Measurements from ENCODE around the gene KCNE4. TPM values are rescaled to one million over a fixed set of nuclear protein-coding genes. Genes with fewer than 3 reads are reported as not detected.

The KCNE4 gene
- total RNA-seq, 4 donors from 2014 or later: 8.2 to 12.2 (median 8.7) TPM

DNA sequence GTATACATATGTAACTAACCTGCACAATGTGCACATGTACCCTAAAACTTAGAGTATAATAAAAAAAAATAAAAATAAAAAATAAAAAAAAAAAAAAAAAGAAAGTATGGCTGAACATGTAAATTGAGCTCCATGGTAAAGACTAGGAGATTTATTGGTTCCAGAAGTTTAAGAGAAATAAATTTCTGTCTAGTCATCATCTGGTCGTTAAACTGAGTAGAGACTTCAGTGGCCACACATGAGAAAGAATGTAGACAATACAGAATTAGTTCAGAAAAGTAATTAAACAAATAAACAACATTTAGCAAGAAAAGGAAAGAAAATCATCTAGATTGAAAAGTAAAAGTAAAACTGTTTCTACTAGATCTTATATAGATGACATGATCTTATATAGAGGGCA, 12.4 kb upstream of the KCNE4 start:
- peaks cover 0 to 6% (median 0%) of the 10 kb centered on the region in 4 donors for H3K4me1 ChIP-seq
- no peak for DNase-seq (ENCODE audit: low spot score in 2 of 2)
- no peak overlapping the region for H3K27ac ChIP-seq
- H3K27me3 ChIP-seq: no peaks in the 10 kb centered on the region
- no peak overlapping the region for H3K4me3 ChIP-seq
- no peaks in the 10 kb centered on the region for H3K9me3 ChIP-seq
- no peak for TF ChIP-seq EP300 (IDR thresholded peaks at IDR 0.05)
- TF ChIP-seq POLR2A (IDR thresholded peaks at IDR 0.05): no peak
- TF ChIP-seq, protein P1, sequence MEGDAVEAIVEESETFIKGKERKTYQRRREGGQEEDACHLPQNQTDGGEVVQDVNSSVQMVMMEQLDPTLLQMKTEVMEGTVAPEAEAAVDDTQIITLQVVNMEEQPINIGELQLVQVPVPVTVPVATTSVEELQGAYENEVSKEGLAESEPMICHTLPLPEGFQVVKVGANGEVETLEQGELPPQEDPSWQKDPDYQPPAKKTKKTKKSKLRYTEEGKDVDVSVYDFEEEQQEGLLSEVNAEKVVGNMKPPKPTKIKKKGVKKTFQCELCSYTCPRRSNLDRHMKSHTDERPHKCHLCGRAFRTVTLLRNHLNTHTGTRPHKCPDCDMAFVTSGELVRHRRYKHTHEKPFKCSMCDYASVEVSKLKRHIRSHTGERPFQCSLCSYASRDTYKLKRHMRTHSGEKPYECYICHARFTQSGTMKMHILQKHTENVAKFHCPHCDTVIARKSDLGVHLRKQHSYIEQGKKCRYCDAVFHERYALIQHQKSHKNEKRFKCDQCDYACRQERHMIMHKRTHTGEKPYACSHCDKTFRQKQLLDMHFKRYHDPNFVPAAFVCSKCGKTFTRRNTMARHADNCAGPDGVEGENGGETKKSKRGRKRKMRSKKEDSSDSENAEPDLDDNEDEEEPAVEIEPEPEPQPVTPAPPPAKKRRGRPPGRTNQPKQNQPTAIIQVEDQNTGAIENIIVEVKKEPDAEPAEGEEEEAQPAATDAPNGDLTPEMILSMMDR (IDR thresholded peaks at IDR 0.05): no peak
- 40 to 46% methylated on average over 1 of the region's 1 CpG for WGBS, 2 donors
- H3K36me3 ChIP-seq: no peaks in the 10 kb centered on the region

DNA sequence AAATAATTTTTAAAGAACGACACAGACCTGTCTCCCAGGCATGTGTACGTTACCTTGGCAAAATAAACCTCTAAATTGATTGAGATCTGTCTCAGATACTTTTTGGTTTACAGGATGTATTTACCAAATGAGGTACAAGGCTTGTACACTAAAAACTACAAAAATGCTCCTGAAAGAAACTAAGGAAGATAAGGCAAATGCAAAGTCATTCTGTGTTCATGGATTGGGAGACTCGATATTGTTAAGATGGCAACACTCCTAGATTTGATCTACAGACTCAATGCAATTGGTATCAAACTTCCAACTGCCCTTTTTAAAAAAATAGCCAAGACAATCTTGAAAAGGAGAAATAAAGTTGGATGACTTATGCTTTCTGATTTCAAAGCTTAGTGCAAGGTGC, 11.5 kb upstream of the KCNE4 start:
- Histone ChIP-seq H3K27me3 (no peaks in the 10 kb centered on the region), H3K4me1 (peaks cover 0 to 6% (median 0%) of the 10 kb centered on the region in 4 donors), H3K4me3 (no peak overlapping the region), H3K9me3 (no peaks in the 10 kb centered on the region), H3K27ac (no peak overlapping the region), H3K36me3 (no peaks in the 10 kb centered on the region)
- DNase-seq (ENCODE audit: low spot score in 2 of 2): no peak
- TF ChIP-seq EP300 (IDR thresholded peaks at IDR 0.05) (no peak), POLR2A (IDR thresholded peaks at IDR 0.05) (no peak)
- TF ChIP-seq, protein P1 (IDR thresholded peaks at IDR 0.05): no peak
- WGBS, 2 donors: 94 to 96% methylated on average over 3 of the region's 3 CpGs

DNA sequence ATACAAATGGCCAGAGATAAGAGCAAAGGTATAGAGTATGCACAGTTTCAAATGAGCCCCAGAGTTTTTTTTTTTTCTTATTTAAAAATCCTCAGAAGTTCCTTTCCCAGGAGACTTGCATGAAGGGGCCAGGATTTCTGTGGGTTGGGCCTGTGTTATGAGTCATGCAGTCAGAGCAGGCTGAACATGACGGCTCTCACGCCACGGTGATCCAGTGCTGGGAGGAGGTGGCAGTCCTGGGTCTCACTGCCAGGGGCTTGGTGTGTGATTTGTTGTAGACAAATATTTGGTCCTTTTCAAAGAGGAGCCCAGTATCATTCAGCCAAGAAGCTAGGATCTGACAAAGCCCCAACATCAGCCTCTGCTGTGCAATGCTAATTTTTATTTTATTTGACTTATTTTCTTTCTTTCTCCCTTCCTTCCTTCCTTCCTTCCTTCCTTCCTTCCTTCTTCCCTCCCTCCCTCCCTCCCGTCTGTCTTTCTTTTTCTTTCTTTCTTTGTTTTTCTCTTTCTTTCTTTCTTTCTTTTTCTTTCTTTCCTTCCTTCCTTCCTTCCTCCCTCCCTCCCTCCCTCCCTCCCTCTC, 10.4 kb upstream of the KCNE4 start:
- Histone ChIP-seq H3K4me3 (no peak overlapping the region), H3K27ac (peak overlapping the region in 3 of 4 donors; percentile 35 to 71 (median 68)), H3K9me3 (no peaks in the 10 kb centered on the region), H3K4me1 (peaks cover 0 to 6% (median 0%) of the 10 kb centered on the region in 4 donors), H3K27me3 (no peaks in the 10 kb centered on the region), H3K36me3 (no peaks in the 10 kb centered on the region)
- whole genome bisulfite sequencing, 2 donors: 12 to 13% methylated on average over 4 of the region's 4 CpGs
- TF ChIP-seq, protein P1 (IDR thresholded peaks at IDR 0.05): no peak
- TF ChIP-seq POLR2A (IDR thresholded peaks at IDR 0.05): no peak
- TF ChIP-seq EP300 (IDR thresholded peaks at IDR 0.05): no peak
- peak; percentile 54 to 62 for DNase-seq (ENCODE audit: low spot score in 2 of 2)

DNA sequence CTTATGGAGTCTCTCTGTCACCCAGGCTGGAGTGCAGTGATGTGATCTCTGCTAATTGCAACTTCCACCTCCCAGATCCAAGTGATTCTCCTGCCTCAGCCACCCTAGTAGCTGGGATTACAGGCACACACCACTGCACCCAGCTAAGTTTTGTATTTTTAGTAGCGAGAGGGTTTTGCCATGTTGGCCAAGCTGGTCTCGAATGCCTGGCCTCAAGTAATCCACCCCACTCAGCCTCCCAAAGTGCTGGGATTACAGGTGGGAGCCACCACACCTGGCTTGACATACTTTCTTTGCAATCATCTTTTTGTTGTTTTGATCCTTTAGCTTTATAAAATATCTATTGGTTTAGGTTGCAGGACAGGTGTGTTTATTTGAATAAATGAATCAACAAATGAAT, 9.7 kb upstream of the KCNE4 start:
- TF ChIP-seq, protein P1 (IDR thresholded peaks at IDR 0.05): no peak
- TF ChIP-seq EP300 (IDR thresholded peaks at IDR 0.05): no peak
- TF ChIP-seq POLR2A (IDR thresholded peaks at IDR 0.05): no peak
- Histone ChIP-seq H3K27me3 (no peaks in the 10 kb centered on the region), H3K4me1 (peaks cover 0 to 10% (median 0%) of the 10 kb centered on the region in 4 donors), H3K36me3 (no peaks in the 10 kb centered on the region), H3K9me3 (no peaks in the 10 kb centered on the region), H3K4me3 (no peak overlapping the region), H3K27ac (peak overlapping the region in 1 of 4 donors; percentile 71)
- DNase-seq (ENCODE audit: low spot score in 2 of 2): no peak
- WGBS, 2 donors: 90 to 100% methylated on average over 2 of the region's 2 CpGs

DNA sequence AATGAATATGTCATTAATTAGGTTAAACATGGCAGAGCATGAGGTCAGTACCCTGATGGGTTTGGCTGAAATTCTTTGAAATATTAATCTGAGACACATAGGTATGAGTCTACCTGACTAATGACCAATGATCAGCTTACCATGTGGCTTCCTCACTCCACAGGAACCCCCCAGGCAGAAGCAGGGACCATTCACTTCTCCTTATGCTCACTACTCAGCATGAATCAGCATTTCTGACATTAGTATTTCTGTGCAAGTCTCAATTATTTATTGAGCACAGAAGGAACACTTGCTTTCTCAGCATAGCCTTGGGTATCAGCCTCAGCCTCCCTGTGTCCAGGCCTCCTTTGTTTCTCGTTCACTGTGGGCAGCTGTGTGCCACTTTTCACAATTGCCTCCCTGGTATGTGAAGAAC, 9.3 kb upstream of the KCNE4 start:
- TF ChIP-seq, protein P1 (IDR thresholded peaks at IDR 0.05): no peak
- TF ChIP-seq EP300 (IDR thresholded peaks at IDR 0.05) (no peak), POLR2A (IDR thresholded peaks at IDR 0.05) (no peak)
- 87 to 89% methylated on average over 1 of the region's 1 CpG for WGBS, 2 donors
- no peak overlapping the region for H3K27ac ChIP-seq

More for the DNA sequence above, 9.3 kb upstream of the KCNE4 start:
- H3K36me3 ChIP-seq: no peaks in the 10 kb centered on the region
- peaks cover 0 to 11% (median 0%) of the 10 kb centered on the region in 4 donors for H3K4me1 ChIP-seq
- H3K4me3 ChIP-seq: no peak overlapping the region
- no peaks in the 10 kb centered on the region for H3K27me3 ChIP-seq
- DNase-seq (ENCODE audit: low spot score in 2 of 2): no peak
- H3K9me3 ChIP-seq: no peaks in the 10 kb centered on the region
